CD4-positive, alpha-beta T cell treated with Interleukin-6 for 4 hours (primary cell): Measurements from ENCODE around the gene DPRX.

Experiments
- DNase-seq: peaks from one replicate; pipeline ENCODE4 v3.0.0-alpha.2; 2020; ENCODE audit warnings: mixed read lengths

DPRX gene, protein sequence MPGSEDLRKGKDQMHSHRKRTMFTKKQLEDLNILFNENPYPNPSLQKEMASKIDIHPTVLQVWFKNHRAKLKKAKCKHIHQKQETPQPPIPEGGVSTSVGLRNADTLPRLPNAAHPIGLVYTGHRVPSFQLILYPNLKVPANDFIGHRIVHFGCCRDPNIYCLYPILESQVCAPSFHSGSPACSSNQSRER

DNA sequence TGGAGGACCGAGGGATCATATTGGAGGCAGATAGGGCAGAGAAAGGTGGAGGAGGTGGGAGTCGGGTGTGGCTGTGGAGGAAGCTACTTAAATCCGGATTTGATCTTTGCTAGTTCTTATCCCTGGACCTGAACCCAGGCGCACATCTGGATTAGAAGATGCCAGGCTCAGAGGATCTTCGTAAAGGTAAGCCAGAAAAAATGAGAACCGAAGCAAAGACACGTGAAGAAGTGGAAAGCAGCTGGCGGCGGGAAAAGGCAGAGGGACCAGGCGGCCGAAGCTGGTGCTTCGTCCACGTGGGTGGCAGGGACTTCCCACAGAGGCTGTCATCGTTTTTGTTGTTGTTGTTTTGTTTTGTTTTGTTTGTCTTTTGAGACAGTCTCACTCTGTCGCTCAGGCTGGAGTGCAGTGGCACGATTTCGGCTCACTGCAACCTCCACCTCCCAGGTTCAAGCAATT, at the start of gene DPRX:
DPRX (plus strand) TSS at position 51 of the 459 bp plus-strand sequence; CDS start at position 159, 108 bp downstream.
- no peak for DNase-seq

DNA sequence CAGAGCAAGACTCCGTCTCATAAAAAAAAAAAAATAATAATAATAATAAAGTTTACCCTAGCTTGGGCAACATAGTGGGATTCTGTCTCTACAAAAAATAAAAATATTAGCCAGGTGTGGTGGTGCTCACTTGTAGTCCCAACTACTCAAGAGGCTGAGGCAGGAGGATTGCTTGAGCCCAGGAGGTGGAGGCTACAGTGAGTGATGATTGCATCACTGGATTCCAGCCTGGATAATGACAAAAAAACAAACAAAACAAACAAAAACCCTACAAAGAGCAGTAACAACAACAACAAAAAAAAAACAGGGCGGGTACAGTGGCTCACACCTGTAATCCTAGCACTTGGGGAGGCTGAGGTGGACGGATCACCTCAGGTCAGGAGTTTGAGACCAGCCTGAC, 48.6 kb upstream of the DPRX start:
- DNase-seq, result no peak

DNA sequence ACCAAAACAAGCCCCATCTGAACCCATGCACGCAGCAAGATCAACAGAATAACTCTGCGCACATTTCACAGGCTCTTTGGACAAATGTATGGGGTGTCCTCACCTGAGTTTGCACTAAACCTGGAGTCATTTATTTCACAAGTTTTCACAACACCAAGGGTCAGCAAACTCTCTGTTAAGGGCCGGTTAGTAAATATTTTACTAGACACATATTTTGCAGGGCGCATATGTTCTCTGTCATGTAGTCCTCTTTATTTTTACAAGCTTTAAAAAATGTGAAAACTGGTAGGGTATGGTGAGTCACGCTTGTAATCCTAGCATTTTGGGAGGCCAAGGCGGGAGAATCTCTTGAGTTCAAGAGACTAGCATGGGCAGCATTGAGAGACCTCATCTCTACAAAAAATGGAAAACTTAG, 45.5 kb upstream of the DPRX start:
- DNase-seq, result no peak

DNA sequence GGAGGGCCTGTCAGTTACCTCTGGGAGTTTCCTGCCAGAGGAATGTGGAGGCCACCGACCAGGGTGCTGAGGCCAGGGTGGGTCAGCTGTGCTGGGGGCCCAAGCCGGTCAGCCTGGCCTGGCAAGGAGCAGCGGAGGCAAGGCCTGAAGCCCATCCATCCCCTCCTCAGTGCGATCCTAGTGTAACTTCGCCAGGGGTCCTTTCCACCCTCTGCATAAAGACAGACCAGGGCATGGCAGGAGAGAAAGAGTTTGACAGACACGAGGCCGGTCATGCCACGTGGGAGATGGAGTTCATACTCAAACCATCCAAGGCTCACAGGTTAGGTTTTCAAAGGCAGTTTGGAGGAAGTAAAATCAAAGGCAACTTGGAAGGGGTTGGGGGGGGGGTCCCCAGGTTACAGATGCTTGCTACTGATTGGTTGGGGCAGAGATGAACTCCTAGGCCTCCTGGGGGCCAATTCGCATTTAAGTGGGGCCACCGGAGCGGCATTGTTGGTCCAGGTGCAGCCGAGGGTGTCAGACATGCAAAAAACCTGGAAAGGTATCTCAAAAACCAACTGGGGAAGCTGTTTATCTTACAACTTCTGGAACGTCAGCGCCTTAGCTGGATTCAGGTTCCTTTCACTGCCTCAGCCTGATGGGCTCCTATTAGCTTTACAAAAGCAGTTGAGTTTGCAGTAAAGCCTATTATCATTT, 36.8 kb upstream of the DPRX start:
- DNase-seq, result no peak

DNA sequence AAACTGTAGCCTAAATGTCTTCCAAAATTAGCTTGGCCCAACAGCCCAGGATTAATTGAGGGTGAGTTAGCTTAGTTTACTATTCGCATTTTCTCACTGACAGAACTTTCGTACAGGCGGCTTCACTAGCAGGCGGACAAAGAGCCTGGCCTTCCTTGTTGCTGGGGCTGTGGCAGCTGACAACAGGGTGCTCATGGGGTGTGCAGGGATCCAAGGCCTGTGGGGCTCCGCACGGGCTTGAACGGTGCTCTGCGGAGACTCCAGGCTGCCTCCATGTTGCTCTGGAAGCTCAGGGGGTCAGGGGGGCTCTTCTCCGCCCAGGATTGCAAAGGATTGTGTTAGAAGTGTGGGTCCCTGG, 36.3 kb upstream of the DPRX start:
- no peak for DNase-seq

DNA sequence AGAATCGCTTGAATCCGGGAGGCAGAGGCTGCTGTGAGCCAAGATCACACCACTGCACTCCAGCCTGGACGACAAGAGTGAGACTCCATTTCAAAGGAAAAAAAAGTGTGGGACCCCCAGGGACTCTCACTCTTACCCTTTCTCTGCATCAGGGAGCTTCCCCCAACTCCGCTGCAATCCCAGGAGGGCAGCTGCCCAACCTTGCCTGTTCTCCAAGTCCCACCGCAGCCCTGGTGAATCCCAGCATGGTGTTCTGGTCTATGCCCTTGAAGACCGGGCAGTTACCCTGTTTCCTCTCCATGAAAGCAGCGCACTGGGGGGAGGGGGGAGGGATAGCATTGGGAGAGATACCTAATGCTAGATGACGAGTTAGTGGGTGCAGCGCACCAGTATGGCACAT, 35.7 kb upstream of the DPRX start:
- no peak for DNase-seq

DNA sequence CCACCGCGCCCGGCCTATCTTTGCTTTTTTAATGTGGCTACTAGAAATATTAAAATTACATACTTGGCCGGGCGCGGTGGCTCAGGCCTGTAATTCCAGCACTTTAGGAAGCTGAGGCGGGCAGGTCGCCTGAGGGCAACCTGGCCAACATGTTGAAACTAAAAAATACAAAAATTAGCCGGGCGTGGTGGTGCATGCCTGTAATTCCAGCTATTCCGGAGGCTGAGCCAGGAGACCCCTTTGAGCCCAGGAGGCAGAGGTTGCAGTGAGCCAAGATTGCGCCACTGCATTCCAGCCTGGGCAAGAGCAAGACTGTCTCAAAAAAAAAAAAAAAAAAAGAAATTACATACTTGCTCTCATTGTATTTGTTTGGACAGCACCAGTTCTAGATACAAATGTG, 34.8 kb upstream of the DPRX start:
- DNase-seq, result no peak

DNA sequence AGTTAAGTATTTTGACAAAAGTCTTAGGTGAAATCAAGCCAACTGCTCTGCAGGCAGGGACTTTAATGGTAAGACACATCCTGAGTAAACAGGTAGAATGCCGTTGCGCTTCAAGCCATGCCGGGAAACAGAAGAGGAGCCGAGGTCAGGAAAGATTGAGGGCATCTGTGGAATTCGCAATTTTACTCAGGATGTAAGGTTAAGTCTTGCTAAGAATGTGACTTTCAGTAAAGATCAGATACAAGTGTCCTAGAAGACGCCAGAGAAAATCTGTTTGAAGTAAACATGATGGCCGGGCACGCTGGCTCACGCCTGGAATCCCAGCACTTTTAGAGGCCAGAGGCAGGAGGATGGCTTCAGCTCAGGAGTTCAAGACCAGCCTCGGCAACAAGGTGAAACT, 33.4 kb upstream of the DPRX start:
- DNase-seq, result no peak

DNA sequence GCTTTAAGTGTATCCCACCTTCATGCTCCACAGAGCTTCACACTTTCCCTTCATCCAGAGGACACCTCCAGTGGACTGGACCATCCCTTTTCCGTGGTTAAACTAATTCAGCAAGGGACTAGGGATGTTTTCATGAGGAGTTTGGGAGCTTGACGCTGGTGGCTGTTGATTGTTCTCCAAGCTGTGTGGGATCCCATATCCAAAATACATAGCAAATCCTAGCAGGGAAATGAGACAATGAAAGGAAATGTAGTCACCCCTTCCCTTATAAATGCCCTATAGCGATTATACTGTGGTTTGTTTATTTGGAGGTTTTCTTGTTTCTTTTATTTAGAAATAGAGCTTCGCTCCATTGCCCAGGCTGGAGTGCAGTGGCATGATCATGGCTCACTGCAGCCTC, 31.6 kb upstream of the DPRX start:
- DNase-seq, result no peak

DNA sequence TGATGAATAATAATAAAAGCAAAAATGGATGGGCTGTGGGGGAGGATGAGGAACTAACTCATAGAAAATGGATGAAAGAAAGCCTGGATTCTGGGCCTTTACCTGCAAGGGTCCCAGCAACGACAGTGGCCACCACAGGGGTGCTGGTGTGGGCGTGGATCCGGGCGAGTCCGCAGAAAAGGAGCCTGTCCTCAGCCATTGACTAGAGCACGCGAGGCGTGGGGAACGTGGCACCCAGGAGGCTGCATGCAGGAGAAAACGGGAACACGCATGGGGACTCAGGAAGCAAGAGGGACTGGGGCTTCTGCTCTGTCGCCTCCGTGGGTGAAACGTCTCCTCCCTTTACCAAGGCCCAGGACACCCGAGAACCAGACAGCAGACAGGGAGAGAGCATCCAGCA, 25.8 kb upstream of the DPRX start:
- no peak for DNase-seq

DNA sequence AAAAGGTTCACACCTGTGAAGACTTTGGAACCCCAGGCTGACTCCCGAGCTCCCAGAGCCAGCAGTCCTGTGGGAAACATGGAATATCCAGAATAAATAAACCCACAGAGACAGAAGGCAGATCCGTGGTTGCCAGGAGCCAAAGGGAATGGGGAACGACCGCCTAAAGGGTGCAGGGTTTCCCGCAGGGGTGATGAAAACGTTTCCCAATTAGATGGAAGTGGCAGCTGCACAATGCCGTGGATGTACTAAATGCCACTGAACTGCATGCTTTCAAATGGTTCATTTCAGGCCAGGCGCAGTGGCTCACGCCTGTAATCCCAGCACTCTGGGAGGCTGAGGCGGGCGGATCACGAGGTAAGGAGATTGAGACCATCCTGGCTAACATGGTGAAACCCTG, 23.4 kb upstream of the DPRX start:
- no peak for DNase-seq

DNA sequence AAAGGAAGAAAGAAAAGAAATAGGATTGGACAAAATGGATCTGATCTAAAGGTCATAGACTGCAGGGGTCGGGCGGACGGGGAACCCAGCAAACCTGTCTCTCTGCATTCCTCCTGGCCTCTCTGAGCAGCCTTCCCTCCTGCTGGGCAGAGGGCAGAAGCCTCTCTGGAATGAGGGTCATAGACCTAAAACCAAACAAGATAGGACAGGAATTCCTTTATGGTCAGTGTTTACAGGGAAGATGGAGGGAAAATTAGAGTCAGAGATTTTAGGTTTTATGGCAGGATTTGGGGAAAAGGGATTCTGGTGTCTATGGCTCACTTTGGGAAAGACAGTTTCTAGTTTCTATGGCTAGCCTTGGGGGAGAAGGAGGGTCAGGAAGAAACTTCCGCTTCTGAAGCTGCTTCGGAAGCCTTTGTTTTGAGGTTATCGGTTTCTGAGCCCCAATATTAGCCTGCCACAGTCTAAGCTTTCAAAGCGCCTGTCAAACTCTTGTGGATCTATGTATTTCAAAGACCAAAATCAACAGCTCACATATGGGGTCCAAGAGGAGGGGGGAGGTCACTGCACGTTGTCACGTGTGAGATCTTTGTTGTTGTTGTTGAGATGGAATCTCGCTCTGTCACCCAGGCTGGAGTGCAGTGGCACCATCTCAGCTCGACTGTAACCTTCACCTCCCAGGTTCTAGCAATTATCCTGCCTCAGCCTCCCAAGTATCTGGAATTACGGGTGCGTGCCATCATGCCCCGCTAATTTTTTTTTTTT, 18.9 kb upstream of the DPRX start:
- no peak for DNase-seq

DNA sequence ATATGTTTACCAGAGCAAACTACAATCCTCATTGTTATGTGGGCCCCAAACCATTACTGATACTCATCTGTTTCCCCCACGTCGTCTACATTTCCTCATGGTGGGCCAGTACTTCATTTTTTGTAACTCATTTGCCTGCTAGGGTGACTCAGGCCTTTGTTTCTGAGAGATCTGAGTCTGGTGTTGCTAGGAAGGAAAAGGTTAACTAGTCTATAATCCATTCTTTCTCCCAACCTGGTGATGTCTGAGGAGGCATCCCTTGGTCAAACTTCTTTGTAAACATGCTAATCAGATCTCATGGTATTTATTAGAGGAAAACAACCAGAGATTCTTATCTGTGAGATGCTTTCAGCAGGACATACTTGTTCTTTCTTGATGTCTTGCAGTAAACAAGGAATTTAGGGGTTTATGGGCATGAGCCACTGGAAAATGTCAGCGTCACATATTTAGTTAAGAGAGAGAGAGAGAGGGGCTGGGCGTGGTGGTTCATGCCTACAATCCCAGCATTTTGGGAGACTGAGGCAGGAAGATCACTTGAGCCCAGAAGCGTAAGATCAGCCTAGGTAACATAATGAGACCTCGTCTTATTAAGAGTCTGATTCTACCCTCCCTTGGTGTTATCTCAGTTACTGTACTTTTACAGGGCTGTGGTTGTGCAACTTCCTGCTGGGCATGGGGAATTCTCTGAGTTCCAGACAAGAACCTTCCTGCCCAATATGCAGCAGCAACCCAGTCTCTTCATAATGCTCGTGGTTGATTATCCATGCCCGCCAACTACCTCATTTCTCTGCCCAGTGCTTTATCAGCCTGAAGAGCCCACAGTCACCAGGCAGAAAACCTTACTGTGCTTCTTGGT, 9.7 kb upstream of the DPRX start:
- no peak for DNase-seq

DNA sequence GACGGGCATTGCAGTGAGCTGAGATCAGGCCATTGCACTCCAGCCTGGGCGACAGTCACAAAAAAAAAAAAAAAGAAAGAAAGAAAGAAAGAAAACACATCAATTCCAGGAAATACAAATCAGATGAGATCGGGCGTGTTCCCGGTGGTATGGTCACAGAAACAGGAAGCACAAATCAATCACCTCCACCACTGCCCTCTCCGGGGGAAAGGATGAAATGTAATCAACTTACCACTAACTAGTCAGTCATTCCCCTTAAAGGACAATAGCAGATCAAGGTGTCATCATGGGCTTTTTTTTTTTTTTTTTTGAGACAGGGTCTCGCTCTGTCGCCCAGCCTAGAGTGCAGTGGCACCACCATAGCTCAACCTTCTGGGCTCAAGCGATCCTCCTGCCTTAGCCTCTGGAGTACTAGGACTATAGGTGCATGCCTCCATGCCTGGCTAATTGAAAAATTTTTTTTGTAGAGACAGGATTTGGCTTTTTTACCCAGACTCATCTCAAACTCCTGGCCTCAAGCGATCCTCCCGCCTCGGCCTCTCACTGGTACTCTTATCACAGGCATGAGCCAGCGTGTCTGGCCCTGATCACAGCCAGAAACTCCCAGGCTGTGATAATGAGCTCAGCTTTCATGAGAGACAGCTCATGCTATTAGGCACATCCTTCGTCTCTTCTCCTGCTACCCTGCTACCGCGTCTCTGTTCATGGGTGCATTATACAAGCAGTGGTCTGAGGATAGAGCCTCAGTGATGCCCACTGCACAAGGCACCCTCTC, 6.8 kb upstream of the DPRX start:
- no peak for DNase-seq

DNA sequence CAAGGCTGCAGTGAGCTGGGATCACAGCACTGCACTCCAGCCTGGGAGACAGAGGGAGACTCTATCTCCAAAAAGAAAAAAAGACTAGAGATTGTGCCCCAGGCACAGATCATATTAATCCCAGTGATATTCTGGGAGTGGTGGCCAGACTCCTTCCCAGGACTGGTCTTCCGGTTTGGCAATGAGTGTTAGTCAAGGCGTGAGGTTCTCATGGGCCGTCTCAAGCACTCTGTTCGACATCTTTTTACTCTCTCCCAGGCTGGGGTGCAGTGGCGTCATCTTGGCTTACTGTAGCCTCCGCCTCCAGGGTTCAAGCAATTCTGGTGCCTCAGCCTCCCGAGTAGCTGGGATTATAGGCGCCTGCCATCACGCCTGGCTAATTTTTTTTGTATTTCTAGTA, 5.3 kb upstream of the DPRX start:
- no peak for DNase-seq

DNA sequence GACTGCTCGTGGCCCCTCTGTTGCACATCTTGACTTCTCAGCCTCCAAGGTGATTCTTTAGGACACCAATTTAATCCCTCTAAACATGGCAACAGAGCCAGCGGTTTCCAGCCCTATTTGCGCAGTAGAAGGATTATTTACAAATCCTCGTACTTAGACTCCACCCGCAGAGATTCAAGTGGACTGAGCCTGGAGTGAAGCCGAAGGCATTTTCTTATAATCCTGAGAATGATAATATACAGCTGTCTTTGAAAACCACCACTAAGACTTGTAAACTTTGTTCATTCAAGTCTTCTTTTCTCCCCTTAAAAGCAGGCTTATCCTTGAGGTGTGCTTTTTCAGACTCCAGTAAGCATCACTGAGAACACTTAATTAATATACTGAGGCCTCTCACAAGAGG, 4.8 kb upstream of the DPRX start:
- no peak for DNase-seq

DNA sequence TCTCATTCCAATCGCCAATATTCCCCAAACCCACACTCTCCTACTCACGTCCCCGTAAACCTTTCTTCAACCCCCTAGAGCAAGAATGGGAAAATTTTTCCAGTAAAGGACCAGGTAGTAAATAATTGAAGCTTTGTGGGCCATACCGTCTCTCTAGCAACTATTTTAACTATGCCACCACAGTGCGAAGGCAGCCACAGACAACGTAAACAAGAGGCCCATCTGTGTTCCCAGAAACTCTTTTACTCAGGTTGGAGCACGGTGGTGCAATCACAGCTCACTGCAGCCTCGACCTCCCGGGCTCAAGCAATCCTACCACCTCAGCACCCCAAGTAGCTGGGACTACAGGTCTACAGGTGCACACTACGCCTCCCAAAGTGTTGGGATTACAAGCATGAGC, 3.0 kb downstream of the DPRX start:
- DNase-seq, result no peak

DNA sequence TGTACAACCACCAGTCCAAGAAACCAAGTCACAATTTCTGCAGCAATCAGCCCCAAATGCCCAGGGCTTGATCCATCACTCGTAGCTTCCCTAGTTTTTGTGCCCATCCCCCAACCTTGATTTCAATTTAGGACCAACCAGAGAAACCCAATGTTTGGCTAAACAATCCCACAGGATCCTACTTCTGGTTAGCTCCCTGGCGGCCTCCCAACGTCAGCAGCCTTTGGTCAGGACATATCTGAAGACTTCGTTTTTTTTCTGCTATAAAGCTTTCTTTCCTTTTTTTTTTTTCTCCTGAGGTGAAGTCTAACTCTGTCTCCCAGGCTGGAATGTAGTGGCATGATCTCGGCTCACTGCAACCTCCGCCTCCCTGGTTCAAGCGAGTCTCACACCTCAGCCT, 7.7 kb downstream of the DPRX start:
- no peak for DNase-seq

DNA sequence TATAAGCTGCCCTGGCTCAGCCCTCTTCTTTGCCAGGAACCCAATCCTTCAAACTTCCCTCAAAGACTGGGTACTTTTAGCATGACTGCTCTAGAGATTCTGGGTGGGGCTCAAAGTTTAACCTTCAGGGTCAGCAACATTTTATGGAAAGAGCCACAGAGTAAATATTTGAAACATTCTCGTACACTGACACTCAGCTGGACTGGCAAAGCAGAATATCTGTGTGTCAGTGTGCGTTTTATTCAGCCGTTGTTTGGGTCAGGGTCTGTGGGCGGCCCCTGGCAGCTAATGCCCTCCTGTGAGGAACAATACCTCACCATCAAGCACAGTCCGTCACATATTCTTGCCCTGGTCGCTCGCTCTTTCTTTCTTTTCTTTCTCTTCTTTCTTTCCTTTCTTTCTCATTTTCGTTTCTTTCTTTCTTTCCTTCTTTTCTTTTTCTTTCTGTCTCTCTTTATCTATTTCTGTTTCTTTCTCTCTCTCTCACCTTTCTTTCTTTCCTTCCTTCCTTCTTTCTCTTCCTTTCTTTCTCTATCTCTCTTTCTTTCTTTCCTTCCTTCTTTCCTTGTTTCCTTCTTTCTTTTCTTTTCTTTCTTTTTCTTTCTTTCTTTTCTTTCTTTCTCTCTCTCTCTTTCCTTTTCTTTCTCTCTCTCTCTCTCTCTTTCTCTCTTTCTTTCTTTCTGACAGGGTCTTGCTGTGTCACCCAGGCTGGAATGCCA, 10.7 kb downstream of the DPRX start:
- no peak for DNase-seq

DNA sequence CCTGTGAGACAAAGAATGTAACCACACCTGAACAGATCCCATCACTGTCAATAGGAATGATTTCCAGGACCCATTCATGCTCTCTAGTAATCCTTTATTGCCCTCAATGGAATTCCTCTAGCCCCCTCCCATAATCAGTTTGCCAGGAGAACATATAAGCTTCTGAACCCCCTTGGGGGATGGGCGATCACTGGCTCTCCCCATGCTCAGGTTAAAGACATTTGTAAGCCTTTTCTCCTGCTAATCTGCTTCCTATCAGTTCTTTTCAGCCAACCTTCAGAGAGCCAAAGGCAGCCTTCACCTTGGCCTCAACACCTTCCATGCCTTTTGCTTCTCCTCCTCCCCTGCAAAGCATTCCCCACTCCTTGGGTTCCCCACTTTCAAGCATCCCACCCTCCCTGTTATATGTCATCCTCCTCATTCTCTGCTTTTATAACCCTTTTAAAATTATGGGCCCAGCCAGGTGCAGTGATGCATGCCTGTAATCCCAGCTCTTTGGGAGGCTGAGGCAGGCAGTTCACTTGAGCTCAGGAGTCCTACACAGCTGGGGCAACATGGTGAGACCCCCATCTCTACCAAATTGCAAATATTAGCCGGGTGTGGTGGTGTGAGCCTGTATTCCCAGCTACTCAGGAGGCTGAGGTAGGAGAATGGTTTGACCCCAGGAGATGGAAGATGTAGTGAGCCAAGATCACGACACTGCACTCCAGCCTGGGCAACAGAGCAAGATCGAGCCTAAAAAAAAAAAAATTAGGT, 12.4 kb downstream of the DPRX start:
- DNase-seq, result no peak

DNA sequence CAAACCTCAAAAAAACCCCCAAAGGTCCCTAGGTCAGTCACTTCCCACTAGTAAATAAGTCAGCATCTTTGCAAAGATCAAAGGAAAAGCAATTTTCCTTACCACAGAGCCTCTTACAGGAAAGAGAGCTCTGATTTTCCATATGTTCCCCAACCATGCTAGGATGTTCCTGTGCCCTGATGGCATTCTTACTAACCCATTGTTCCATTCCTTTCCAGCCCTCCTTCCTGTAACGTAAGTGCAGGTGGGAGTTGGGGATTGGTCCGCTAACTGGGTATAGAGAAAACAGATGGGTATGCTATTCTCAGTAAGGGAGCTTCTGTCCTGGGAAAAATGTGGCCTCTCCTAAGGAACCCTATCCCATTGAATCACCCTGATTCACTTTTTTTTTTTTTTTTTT, 14.3 kb downstream of the DPRX start:
- DNase-seq, result no peak
